Fibroblast of mammary gland (primary cell): ENCODE results near the gene THOC6.
"Not testable (repeated sequence)": the region's sequence is repeated elsewhere in the genome, so short reads cannot be mapped to it uniquely, and the experiment has no call there.

ENCODE experiments used
- DNase-seq: peaks from one replicate; pipeline ENCODE4 v3.0.0-alpha.2; 2010; ENCODE audit warnings: low read depth
- H3K4me3 ChIP-seq: 2 replicates; pipeline ENCODE4 v1.5.1; 2011; ENCODE audit warnings: low read depth, mild to moderate bottlenecking, low read length, moderate library complexity; ENCODE audit not compliant: control insufficient read depth
- TF ChIP-seq, protein P1 (sequence below): conservative IDR thresholded peaks from 2 replicates; pipeline ENCODE4 v1.5.1; 2011; ENCODE audit warnings: low read depth, low read length, inconsistent platforms; ENCODE audit not compliant: control insufficient read depth, insufficient read depth

The THOC6 gene

GRCh38 chr16:3074860-3075522 is 51.2 kb downstream of the THOC6 start:
- DNase-seq, result no peak
- no peak overlapping the region for H3K4me3 ChIP-seq
- TF ChIP-seq, protein P1, sequence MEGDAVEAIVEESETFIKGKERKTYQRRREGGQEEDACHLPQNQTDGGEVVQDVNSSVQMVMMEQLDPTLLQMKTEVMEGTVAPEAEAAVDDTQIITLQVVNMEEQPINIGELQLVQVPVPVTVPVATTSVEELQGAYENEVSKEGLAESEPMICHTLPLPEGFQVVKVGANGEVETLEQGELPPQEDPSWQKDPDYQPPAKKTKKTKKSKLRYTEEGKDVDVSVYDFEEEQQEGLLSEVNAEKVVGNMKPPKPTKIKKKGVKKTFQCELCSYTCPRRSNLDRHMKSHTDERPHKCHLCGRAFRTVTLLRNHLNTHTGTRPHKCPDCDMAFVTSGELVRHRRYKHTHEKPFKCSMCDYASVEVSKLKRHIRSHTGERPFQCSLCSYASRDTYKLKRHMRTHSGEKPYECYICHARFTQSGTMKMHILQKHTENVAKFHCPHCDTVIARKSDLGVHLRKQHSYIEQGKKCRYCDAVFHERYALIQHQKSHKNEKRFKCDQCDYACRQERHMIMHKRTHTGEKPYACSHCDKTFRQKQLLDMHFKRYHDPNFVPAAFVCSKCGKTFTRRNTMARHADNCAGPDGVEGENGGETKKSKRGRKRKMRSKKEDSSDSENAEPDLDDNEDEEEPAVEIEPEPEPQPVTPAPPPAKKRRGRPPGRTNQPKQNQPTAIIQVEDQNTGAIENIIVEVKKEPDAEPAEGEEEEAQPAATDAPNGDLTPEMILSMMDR, result no peak

DNA sequence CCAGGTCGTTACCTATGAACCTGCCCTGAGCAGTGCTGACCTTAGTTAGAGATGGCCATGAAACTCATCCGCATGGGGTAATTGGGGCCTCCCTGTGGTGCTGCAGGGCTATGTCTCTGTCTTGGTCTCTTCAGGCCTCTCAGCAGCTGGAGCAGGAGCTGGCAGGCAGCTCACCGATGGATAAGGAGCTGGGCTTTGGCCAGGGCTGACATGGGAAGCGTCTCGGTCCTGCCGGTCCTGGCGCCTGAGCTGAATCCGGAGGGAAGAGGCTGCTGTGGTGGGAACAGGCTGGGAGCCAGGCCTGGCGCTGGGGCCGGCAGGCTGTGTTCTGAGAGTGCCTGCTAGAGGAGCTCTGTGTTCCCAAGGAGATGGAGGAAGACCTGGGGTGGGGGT is 51.7 kb downstream of the THOC6 start:
- DNase-seq, result no peak
- TF ChIP-seq, protein P1, result no peak
- H3K4me3 ChIP-seq, result no peak overlapping the region

DNA sequence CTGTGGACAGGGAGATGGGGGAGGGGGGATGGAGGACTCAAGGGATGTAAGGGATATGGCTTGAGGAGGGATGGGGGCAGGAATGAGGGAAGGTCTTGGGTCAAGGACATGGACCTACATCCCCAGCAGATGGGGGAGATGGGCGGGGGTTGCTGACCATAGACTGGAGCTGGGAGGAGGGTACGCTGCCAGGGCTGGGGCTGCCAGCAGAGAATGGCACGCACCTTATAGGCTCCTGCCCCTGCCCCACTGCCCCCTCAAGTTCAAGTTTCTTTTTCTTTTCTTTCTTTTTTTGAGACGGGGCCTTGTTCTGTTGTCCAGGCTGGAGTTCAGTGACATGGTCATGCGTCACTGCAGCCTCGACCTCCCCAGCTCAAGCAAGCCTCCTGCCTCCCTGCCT is 52.1 kb downstream of the THOC6 start:
- H3K4me3 ChIP-seq, result not testable (repeated sequence)

DNA sequence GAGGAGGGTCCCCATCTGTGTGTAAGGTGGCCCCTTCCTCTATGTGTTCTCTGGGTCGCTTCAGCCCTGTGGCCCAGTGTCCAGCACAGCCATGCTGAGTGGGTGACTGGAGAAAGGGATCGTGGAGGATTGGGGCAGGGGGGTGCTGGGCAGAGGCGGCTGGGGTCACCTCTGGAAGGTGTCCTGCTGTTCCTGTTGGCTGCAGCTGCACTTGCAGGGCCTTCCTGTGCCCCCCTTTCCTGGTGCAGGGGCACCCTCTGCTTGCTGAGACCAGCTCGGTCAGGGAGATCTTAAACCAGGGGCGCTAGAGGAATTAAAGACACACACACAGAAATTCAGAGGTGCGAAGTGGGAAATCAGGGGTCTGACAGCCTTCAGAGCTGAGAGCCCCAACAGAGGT is 52.7 kb downstream of the THOC6 start:
- TF ChIP-seq, protein P1, result no peak
- H3K4me3 ChIP-seq, result no peak overlapping the region
- DNase-seq, result no peak

More for the DNA sequence above, 52.1 kb downstream of the THOC6 start:
- not testable (repeated sequence) for DNase-seq
